AG09309 (cell line): ENCODE data around the gene RPN1.

Experiments used
- DNase-seq: peaks from one replicate; pipeline ENCODE4 v3.0.0-alpha.2; 2010; ENCODE audit warnings: low read depth
- H3K4me3 ChIP-seq: 2 replicates; pipeline ENCODE4 v1.5.1; 2011; ENCODE audit warnings: mild to moderate bottlenecking, low read depth, low read length, moderate library complexity; ENCODE audit not compliant: control insufficient read depth
- TF ChIP-seq, protein P1 (sequence below): IDR thresholded peaks from 2 replicates; pipeline ENCODE4 v1.5.1; 2011; ENCODE audit warnings: mild to moderate bottlenecking, low read depth, low read length, inconsistent platforms; ENCODE audit not compliant: insufficient read depth, control insufficient read depth; ENCODE audit errors: missing control alignments

RPN1 gene

DNA sequence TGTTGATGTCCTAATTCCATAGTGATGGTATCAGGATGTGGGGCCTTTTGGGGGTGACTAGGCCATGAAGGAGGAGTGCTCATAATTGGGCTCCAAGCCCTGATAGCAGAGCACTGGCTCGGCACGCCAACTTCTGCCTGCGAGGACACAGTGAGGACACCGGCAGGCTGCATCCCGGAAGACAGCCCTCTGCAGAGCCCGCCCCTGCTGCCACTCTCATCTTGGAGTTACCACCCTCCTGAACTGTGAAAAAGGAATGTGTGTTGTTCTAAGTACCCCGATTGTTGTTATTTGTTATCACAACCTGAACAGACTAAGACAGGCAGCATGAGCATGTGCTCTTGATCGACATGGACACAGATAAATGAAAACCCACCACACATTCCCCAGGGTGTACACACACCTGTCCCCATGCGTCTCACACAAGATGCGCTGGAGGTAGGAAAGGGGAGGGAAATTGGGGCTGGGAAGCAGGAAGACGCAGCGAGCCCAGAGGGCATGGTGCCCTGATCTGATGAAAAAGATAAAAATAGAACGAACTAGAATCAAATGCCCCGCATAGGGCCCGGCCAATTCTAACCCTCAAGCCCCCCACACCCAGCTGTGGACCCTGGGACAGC lies 40.1 kb downstream of the RPN1 start:
- H3K4me3 ChIP-seq, result no peak overlapping the region
- DNase-seq, result no peak
- TF ChIP-seq, protein P1, sequence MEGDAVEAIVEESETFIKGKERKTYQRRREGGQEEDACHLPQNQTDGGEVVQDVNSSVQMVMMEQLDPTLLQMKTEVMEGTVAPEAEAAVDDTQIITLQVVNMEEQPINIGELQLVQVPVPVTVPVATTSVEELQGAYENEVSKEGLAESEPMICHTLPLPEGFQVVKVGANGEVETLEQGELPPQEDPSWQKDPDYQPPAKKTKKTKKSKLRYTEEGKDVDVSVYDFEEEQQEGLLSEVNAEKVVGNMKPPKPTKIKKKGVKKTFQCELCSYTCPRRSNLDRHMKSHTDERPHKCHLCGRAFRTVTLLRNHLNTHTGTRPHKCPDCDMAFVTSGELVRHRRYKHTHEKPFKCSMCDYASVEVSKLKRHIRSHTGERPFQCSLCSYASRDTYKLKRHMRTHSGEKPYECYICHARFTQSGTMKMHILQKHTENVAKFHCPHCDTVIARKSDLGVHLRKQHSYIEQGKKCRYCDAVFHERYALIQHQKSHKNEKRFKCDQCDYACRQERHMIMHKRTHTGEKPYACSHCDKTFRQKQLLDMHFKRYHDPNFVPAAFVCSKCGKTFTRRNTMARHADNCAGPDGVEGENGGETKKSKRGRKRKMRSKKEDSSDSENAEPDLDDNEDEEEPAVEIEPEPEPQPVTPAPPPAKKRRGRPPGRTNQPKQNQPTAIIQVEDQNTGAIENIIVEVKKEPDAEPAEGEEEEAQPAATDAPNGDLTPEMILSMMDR, result no peak

DNA sequence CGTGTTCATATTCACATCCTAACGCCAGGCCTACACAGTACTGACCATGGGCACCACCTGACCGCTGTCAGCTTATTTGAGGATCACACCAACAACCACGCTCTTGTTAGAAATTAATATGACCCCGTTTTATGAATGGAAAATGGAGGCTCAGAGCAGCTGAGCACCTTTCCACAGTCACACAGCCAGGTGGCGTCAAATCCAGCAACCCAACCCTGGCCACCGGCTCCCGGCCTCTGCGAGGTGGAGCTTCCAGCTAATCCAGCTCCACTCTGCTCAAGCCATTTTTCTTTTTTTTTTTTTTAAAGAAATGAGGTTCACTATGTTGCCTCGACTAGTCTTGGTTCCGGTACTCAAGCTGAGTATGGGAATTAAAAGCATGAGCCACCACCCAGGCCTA lies 41.3 kb downstream of the RPN1 start:
- TF ChIP-seq, protein P1, result no peak
- no peak overlapping the region for H3K4me3 ChIP-seq
- no peak for DNase-seq

DNA sequence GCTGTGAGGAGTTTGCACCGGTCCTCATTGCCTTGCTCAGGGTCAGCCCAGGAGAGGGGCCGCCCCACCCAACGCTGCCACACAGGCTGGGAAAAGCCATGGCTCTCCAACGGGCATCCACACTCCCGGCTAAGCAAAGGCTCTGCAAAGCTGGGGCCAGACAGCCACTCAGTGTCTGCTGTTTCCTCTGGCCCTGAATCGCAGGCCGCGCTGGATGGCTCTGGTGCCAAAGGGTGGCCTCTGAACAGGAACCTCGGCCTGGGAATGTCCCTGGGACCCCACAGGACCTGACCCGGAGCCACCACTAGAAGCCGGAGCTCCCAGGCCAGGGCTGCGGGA lies 42.9 kb downstream of the RPN1 start:
- TF ChIP-seq, protein P1, result no peak
- H3K4me3 ChIP-seq, result peak overlapping the region; percentile 57
- DNase-seq, result no peak

DNA sequence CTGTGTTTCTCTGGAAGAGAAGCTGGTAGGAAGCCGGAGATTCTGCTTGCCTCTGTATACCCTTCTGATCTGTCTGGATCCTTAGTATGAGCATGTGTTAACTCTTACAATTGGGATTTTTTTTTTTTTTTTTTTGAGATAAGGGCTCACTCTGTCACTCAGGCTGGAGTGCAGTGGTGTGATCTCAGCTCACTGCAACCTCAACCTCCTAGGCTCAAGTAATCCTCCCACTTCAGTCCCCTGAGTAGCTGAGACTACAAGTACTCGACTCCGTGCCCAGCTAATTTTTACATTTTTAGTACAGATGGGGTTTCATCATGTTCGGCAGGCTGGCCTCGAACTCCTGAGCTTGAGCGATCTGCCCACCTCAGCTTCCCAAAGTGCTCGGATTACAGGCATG lies 44.5 kb downstream of the RPN1 start:
- DNase-seq, result no peak
- TF ChIP-seq, protein P1, result no peak
- no peak overlapping the region for H3K4me3 ChIP-seq

DNA sequence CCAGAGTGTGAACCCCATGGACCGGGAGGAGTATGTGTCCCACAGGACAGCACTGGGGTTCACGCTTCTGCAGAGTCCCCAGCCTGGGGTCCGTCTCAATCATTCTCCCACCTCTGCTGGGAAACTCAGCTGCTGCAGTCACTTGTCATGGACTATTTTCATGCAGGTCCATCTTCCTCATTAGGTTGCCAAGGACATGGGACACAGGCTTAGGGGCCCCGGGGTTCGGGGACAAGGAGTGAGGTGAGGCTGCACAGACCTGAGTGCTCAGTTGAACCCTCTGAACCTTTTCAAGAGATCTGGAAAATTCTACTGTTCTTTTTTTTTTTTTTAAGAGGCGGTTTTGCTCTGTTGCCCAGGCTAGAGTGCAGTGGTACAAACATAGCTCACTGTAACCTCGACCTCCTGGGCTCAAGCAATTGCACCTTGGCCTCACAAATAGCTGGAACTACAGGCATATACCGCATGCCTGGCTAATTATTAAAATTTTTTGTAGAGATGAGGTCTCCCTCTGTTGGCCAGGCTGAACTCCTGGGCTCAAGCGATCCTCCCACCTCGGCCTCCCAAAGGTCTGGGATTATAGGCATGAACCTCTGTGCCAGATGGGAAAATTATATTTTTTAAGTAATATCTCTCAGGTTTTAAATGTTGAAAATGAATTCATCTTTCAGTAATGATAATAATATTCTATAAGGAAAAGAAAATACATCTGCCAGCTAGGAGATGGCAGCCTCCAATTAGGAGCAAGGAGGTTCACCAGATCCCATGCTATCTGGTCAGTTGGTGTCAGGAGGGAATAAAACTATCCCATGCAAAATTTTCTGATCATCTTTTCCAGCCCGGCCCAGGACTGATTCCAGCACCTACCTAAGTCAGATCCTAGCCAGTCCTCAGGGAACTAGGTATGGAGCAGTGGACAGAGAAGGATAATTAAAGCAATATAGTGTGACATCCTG lies 45.2 kb downstream of the RPN1 start:
- no peak for DNase-seq
- H3K4me3 ChIP-seq, result no peak overlapping the region
- TF ChIP-seq, protein P1, result no peak

DNA sequence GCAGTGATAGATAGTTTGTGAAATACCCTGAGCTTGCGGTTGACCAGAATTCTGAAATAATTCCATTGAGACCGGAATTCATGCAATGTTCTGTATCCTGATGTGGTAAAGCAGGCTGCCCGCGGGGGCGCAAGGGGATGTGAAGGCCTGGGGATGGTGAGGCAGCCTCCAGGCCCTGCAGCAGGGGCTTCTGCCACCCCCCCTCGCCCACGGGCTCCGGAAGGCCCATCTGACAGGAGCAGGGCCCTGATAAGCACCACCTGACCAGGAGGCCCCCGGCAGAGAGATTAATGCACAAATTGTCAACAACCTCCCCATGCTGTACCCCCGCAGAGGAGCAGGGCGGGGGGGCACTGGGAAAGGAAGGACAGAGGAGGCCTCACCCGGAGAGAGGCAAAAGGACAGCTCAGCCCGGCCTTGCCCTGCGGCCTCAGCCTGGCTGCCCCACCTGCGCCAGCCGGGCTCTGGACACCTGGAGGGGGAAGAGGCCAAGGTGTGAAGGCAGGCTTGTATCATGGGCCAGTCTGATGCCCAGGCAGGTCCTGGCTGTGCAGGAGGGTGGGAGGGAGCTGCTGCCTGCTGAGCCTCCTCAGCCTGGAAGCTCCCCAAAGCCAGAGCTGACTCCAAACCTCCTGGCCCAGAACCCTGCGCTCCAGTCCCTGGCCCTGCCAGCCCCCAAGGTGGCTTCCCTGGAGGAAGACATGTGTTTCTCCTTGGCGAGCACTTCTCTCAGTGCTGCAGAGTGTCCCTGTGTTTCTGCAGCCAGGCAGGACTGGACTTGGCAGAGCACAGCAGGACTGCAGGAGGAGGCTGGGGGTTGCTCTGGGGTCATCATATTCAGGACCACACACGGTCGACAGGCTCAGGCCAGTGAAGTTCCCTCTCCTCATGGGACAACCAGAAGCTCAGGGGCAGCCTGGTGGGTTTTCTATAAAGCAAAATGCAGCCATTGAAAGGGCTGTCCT lies 46.5 kb downstream of the RPN1 start:
- DNase-seq, result no peak
- TF ChIP-seq, protein P1, result no peak
- H3K4me3 ChIP-seq, result no peak overlapping the region
